ENCODE measurements around the gene PHF20. TPM values are rescaled to one million over a fixed set of nuclear protein-coding genes. Genes with fewer than 3 reads are reported as not detected.

The PHF20 gene
- total and polyA plus RNA-seq, 2 donors (not counting 3 experiments of a cell fraction or from before 2014, with no cell fraction given): 25.0 to 45.8 TPM

- Histone ChIP-seq H3K9me1 (replicated peaks; ENCODE audit: control insufficient read depth, extremely low read depth, insufficient read depth, low read length) (no peaks in the 10 kb centered on the region), H3K36me3 (ENCODE audit: control insufficient read depth in 2 of 2, extremely low read depth in 1 of 2, insufficient read depth in 2 of 2, low read length in 2 of 2) (peaks cover 0 to 6% of the 10 kb centered on the region in 2 experiments), H3K9me3 (replicated peaks; ENCODE audit: control insufficient read depth, insufficient read depth, low read length) (no peaks in the 10 kb centered on the region), H2AFZ (ENCODE audit: low read depth, low read length) (no peak overlapping the region), H3K4me1 (ENCODE audit: control insufficient read depth, extremely low read depth, insufficient read depth, low read length) (peaks cover 5% of the 10 kb centered on the region), H3K27me3 (ENCODE audit: control insufficient read depth in 2 of 2, insufficient read depth in 2 of 2, low read length in 2 of 2) (no peaks in the 10 kb centered on the region), H3K4me3 (replicated peaks in 1 of 3; ENCODE audit: insufficient read depth in 1 of 3, low read depth in 1 of 3, low read length in 3 of 3) (no peak overlapping the region), H3K27ac (ENCODE audit: insufficient read depth, low read depth, low read length) (no peak overlapping the region), H3K4me2 (ENCODE audit: insufficient read depth, low read length) (no peak overlapping the region), H3K79me2 (ENCODE audit: control insufficient read depth, insufficient read depth, low read length) (no peaks in the 10 kb centered on the region), H4K20me1 (replicated peaks; ENCODE audit: control insufficient read depth, extremely low read depth, insufficient read depth, low read length) (no peaks in the 10 kb centered on the region), H3K9ac (replicated peaks; ENCODE audit: extremely low read depth, insufficient read depth, low read length) (no peak overlapping the region)
- peak; percentile 21 for DNase-seq (ENCODE audit: low read depth, low spot score)
- BruUV-seq (replicated peaks): no TSS peak
- dilution Hi-C loops (cut with MboI; ENCODE audit: extremely low pct_ligation_motif_present, low sequenced_read_pairs) (no loop called here), intact Hi-C loops (cut with micrococcal nuclease) (no loop called here)
- CTCF ChIA-PET: no interaction called here
- FAIRE-seq: peak; percentile 59
- POLR2A ChIA-PET: interaction anchor here (0.7 kb wide), 1 partner anchor 165 kb away, joined by 3 read pairs; the partner anchor contains the start of gene RBM39
- TF ChIP-seq JUN (IDR thresholded peaks at IDR 0.05; ENCODE audit: borderline replicate concordance, insufficient read depth, insufficient read length, low read depth) (no peak), FOS (IDR thresholded peaks at IDR 0.05; ENCODE audit: borderline replicate concordance, insufficient read depth, low read length) (no peak), CTCF (IDR thresholded peaks at IDR 0.05; ENCODE audit: extremely low read depth in 1 of 2, insufficient read depth in 1 of 2, low read depth in 1 of 2, low read length in 2 of 2) (no peak), MAX (IDR thresholded peaks at IDR 0.05; ENCODE audit: insufficient read depth, insufficient read length) (no peak), GATA2 (IDR thresholded peaks at IDR 0.05; ENCODE audit: insufficient read depth, insufficient read length, low read depth, low read length) (no peak), POLR2AphosphoS5 (IDR thresholded peaks at IDR 0.05; ENCODE audit: insufficient read depth, low read depth, low read length) (no peak), EZH2 (IDR thresholded peaks at IDR 0.05; ENCODE audit: borderline replicate concordance, low read depth, low read length, severe bottlenecking) (no peak), POLR2A (IDR thresholded peaks at IDR 0.05; ENCODE audit: low read depth, low read length) (no peak), MYC (IDR thresholded peaks at IDR 0.05; ENCODE audit: low read depth, low read length) (no peak)
Measured at GRCh38 chr20:35907017-35907701, 135.3 kb downstream of the PHF20 start.
